ENCODE measurements around the gene SYNGAP1. TPM values are rescaled to one million over a fixed set of nuclear protein-coding genes. Genes with fewer than 3 reads are reported as not detected.

The SYNGAP1 gene
- total RNA-seq, 2 donors from 2014 or later: 17.7 to 77.0 TPM

GRCh38 chr6:33502486-33502885 is 82.6 kb downstream of the SYNGAP1 start:
- Mint-ChIP-seq H3K9me3 (no peaks in the 10 kb centered on the region), H3K36me3 (no peaks in the 10 kb centered on the region)
- ATAC-seq: no peak

DNA sequence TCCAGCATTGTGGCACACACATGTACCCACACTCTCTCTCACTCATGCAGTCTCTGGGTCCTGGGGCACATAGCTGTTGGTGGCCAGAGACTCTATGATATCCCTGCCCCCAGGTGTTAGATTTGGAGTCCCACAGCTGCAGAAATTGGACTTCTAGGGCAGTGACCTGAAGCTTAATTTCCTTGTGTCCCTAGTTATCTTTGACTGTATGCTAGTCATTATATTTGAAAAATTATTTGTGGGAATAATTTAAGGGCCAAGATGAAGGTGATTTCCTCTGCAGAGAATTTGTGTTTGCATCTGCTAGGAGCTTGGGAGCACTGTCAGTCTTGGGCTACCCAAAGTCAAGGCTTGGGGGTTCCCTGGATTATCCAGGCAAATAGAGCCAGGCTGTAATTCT is 84.6 kb downstream of the SYNGAP1 start:
- peaks cover 6 to 11% of the 10 kb centered on the region in 2 donors for H3K27me3 Mint-ChIP-seq
- DNase-seq (ENCODE audit: low spot score) (no peak), ATAC-seq (no peak)
- no peak overlapping the region for H3K4me3 Mint-ChIP-seq
- H3K27ac Mint-ChIP-seq: peak overlapping the region in 1 of 2 donors; percentile 51
- no peaks in the 10 kb centered on the region for H3K36me3 Mint-ChIP-seq
- peaks cover 6 to 9% of the 10 kb centered on the region in 2 donors for H3K4me1 Mint-ChIP-seq (ENCODE audit: low read depth in 2 of 2)
- no peaks in the 10 kb centered on the region for H3K9me3 Mint-ChIP-seq

More at GRCh38 chr6:33502486-33502885, 82.6 kb downstream of the SYNGAP1 start:
- no peak overlapping the region for H3K4me3 Mint-ChIP-seq
- H3K4me1 Mint-ChIP-seq (ENCODE audit: low read depth in 2 of 2): no peaks in the 10 kb centered on the region
- H3K27me3 Mint-ChIP-seq: peaks cover 0 to 4% of the 10 kb centered on the region in 2 donors
- no peak overlapping the region for H3K27ac Mint-ChIP-seq
- no peak for DNase-seq (ENCODE audit: low spot score)

Other genes with a start within 250 kb of the SYNGAP1 start
- 1 to 10 TPM; 1.1 to 1.3 TPM for gene COL11A2, start 227.6 kb upstream of the SYNGAP1 start, total RNA-seq
- gene RXRB, start 219.4 kb upstream of the SYNGAP1 start, total RNA-seq: 10 to 100 TPM; 43.9 to 50.4 TPM
- gene SLC39A7, start 219.2 kb upstream of the SYNGAP1 start, total RNA-seq: 100 to 1,000 TPM in 1 of 2 donors, 10 to 100 TPM in 1; 91.5 to 102 TPM
- gene HSD17B8, start 215.4 kb upstream of the SYNGAP1 start, total RNA-seq: 1 to 10 TPM; 3.3 to 6.2 TPM
- 10 to 100 TPM; 31.1 to 35.5 TPM for gene RING1, start 211.6 kb upstream of the SYNGAP1 start, total RNA-seq
- gene VPS52, start 148.2 kb upstream of the SYNGAP1 start, total RNA-seq: 10 to 100 TPM; 48.6 to 76.5 TPM
- 1,000 to 10,000 TPM; 1,431 to 1,446 TPM for gene RPS18, start 148.0 kb upstream of the SYNGAP1 start, total RNA-seq
- gene B3GALT4, start 142.9 kb upstream of the SYNGAP1 start, total RNA-seq: 10 to 100 TPM; 10.1 to 11.2 TPM
- gene WDR46, start 130.8 kb upstream of the SYNGAP1 start, total RNA-seq: 100 to 1,000 TPM in 1 of 2 donors, 10 to 100 TPM in 1; 81.8 to 148 TPM
- gene PFDN6, start 130.5 kb upstream of the SYNGAP1 start, total RNA-seq: 10 to 100 TPM; 72.0 to 76.8 TPM
- gene RGL2, start 121.1 kb upstream of the SYNGAP1 start, total RNA-seq: 10 to 100 TPM; 38.1 to 51.4 TPM
- gene TAPBP, start 106.0 kb upstream of the SYNGAP1 start, total RNA-seq: 100 to 1,000 TPM; 243 to 346 TPM
- gene ZBTB22, start 102.3 kb upstream of the SYNGAP1 start, total RNA-seq: 10 to 100 TPM in 1 of 2 donors, 1 to 10 TPM in 1; 6.9 to 13.2 TPM
- 10 to 100 TPM; 80.5 to 99.5 TPM for gene DAXX, start 97.1 kb upstream of the SYNGAP1 start, total RNA-seq
- 100 to 1,000 TPM in 1 of 2 donors, 10 to 100 TPM in 1; 52.9 to 115 TPM for gene KIFC1, start 28.2 kb upstream of the SYNGAP1 start, total RNA-seq
- gene PHF1, start 9.1 kb upstream of the SYNGAP1 start, total RNA-seq: 10 to 100 TPM; 46.5 to 66.6 TPM
- 100 to 1,000 TPM; 106 to 156 TPM for gene CUTA, start 2.0 kb upstream of the SYNGAP1 start, total RNA-seq
- 10 to 100 TPM; 10.9 to 25.4 TPM for gene ZBTB9, start 34.5 kb downstream of the SYNGAP1 start, total RNA-seq
- 100 to 1,000 TPM; 101 to 103 TPM for gene BAK1, start 160.2 kb downstream of the SYNGAP1 start, total RNA-seq
- 10 to 100 TPM; 27.6 to 77.6 TPM for gene ITPR3, start 201.3 kb downstream of the SYNGAP1 start, total RNA-seq

All from natural killer cell treated with Interleukin-12 subunit alpha and Interleukin-12 subunit beta and Interleukin-15 and Interleukin-18, amount 100 ng/mL, for 72 hours (primary cell).